ENCODE data around the gene GSTT2.
"Not testable (repeated sequence)": the region's sequence is repeated elsewhere in the genome, so short reads cannot be mapped to it uniquely, and the experiment has no call there.

GSTT2 gene

GRCh38 chr22:23971927-23972326 lies 8.0 kb upstream of the GSTT2 start:
- H3K4me3 ChIP-seq, H3K27ac ChIP-seq: not testable (repeated sequence)

GRCh38 chr22:23974345-23974744 lies 5.6 kb upstream of the GSTT2 start, which contains the start of gene DDT:
DDT (minus strand) TSS chr22:23974441; CDS start chr22:23974414, 27 bp downstream.
- H3K4me3 ChIP-seq, H3K27ac ChIP-seq: not testable (repeated sequence)

- not testable (repeated sequence) for H3K4me3 ChIP-seq, H3K27ac ChIP-seq
These were observed 5.0 kb upstream of the GSTT2 start for GRCh38 chr22:23974836-23975352.

GRCh38 chr22:23977304-23977703 lies 2.6 kb upstream of the GSTT2 start:
- H3K4me3 ChIP-seq, H3K27ac ChIP-seq: not testable (repeated sequence)

GRCh38 chr22:23980567-23980966 lies 633 bp downstream of the GSTT2 start:
- H3K27ac ChIP-seq, H3K4me3 ChIP-seq: not testable (repeated sequence)

- H3K27ac ChIP-seq: no peak overlapping the region
- H3K4me3 ChIP-seq: no peak overlapping the region
These were observed 4.5 kb downstream of the GSTT2 start for GRCh38 chr22:23984430-23984829.

- not testable (repeated sequence) for H3K4me3 ChIP-seq, H3K27ac ChIP-seq
These were observed 6.2 kb downstream of the GSTT2 start for GRCh38 chr22:23986089-23986488.

GRCh38 chr22:23986538-23987178 lies 6.7 kb downstream of the GSTT2 start:
- H3K4me3 ChIP-seq, H3K27ac ChIP-seq: not testable (repeated sequence)

- H3K27ac ChIP-seq, H3K4me3 ChIP-seq: not testable (repeated sequence)
These were observed 9.8 kb downstream of the GSTT2 start for GRCh38 chr22:23989583-23990244.

- not testable (repeated sequence) for H3K4me3 ChIP-seq, H3K27ac ChIP-seq
These were observed 13.1 kb downstream of the GSTT2 start for GRCh38 chr22:23993080-23993479.

- H3K4me3 ChIP-seq, H3K27ac ChIP-seq: not testable (repeated sequence)
These were observed 13.7 kb downstream of the GSTT2 start for GRCh38 chr22:23993581-23994177.

- Histone ChIP-seq H3K4me3 (no peak overlapping the region), H3K27ac (no peak overlapping the region)
These were observed 17.2 kb downstream of the GSTT2 start for GRCh38 chr22:23997092-23997491.

GRCh38 chr22:23999779-24000178 lies 19.8 kb downstream of the GSTT2 start:
- not testable (repeated sequence) for H3K4me3 ChIP-seq

GRCh38 chr22:24001314-24001713 lies 21.4 kb downstream of the GSTT2 start:
- H3K4me3 ChIP-seq: no peak overlapping the region
- H3K27ac ChIP-seq: no peak overlapping the region

More at GRCh38 chr22:23999779-24000178, 19.8 kb downstream of the GSTT2 start:
- H3K27ac ChIP-seq: not testable (repeated sequence)

GRCh38 chr22:24002272-24002671 lies 22.3 kb downstream of the GSTT2 start:
- H3K27ac ChIP-seq: no peak overlapping the region
- H3K4me3 ChIP-seq: no peak overlapping the region

GRCh38 chr22:24002851-24003250 lies 22.9 kb downstream of the GSTT2 start:
- H3K27ac ChIP-seq: no peak overlapping the region
- H3K4me3 ChIP-seq: no peak overlapping the region

GRCh38 chr22:24003887-24004286 lies 24.0 kb downstream of the GSTT2 start:
- H3K4me3 ChIP-seq: no peak overlapping the region
- no peak overlapping the region for H3K27ac ChIP-seq

- Histone ChIP-seq H3K27ac (no peak within 1 kb of the TSS), H3K4me3 (no peak within 1 kb of the TSS)
These were observed 25.3 kb downstream of the GSTT2 start, which contains the start of gene GSTT4 for GRCh38 chr22:24005201-24005600. GSTT4 (minus strand) TSS chr22:24005453; CDS start chr22:24005356, 97 bp downstream.

- no peak overlapping the region for H3K4me3 ChIP-seq
- no peak overlapping the region for H3K27ac ChIP-seq
These were observed 26.4 kb downstream of the GSTT2 start for GRCh38 chr22:24006207-24006913.

GRCh38 chr22:24006914-24007214 lies 26.9 kb downstream of the GSTT2 start:
- no peak overlapping the region for H3K4me3 ChIP-seq
- no peak overlapping the region for H3K27ac ChIP-seq
